ENCODE measurements around the gene PVALEF.

PVALEF gene

DNA sequence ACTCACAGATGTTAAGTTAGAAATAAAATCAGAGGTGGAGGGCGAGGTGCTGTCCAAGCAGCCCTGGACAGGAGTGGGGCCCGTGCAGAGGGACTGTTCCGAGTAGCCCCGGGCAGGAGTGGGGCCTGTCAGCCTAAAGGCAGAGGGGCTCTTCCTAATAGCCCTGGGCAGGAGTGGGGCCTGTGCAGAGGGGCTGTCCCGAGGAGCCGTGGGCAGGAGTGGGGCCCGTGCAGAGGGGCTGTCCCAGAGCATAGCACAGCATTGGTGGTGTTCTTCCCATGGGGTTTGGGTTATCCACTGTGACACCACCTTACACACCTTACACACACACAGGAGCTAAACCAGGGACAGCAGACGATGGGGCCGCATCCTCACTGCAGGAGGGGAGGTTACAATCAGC, 47.1 kb downstream of the PVALEF start:
- in situ Hi-C loops (cut with MboI; ENCODE audit: low pct_unique_long_range_greater_than_20kb, low sequenced_read_pairs, unreplicated experiment): no loop called here
- TF ChIP-seq, protein P1, sequence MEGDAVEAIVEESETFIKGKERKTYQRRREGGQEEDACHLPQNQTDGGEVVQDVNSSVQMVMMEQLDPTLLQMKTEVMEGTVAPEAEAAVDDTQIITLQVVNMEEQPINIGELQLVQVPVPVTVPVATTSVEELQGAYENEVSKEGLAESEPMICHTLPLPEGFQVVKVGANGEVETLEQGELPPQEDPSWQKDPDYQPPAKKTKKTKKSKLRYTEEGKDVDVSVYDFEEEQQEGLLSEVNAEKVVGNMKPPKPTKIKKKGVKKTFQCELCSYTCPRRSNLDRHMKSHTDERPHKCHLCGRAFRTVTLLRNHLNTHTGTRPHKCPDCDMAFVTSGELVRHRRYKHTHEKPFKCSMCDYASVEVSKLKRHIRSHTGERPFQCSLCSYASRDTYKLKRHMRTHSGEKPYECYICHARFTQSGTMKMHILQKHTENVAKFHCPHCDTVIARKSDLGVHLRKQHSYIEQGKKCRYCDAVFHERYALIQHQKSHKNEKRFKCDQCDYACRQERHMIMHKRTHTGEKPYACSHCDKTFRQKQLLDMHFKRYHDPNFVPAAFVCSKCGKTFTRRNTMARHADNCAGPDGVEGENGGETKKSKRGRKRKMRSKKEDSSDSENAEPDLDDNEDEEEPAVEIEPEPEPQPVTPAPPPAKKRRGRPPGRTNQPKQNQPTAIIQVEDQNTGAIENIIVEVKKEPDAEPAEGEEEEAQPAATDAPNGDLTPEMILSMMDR (IDR thresholded peaks at IDR 0.05; ENCODE audit: extremely low read depth, insufficient read depth, missing control alignments): no peak
- DNase-seq (ENCODE audit: low spot score): no peak

DNA sequence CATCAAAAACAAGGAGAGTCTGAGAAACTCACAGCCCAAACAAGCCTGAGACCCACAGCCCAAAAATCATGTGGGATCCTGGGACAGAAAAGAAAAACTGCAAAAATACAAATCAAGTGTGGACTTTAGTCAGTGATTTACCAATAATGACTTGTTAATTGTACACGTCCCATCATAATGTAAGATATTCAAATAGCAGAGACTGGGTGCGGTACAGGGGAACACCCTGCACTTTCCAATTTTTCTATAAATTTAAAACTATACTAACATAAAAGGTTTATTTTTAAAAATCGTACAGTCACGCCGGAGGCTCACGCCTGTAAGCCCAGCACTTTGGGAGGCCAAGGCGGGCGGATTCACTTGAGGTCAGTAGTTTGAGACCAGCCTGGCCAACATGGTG, 48.7 kb downstream of the PVALEF start:
- in situ Hi-C loops (cut with MboI; ENCODE audit: low pct_unique_long_range_greater_than_20kb, low sequenced_read_pairs, unreplicated experiment): no loop called here
- DNase-seq (ENCODE audit: low spot score): no peak
- TF ChIP-seq, protein P1 (IDR thresholded peaks at IDR 0.05; ENCODE audit: extremely low read depth, insufficient read depth, missing control alignments): no peak

DNA sequence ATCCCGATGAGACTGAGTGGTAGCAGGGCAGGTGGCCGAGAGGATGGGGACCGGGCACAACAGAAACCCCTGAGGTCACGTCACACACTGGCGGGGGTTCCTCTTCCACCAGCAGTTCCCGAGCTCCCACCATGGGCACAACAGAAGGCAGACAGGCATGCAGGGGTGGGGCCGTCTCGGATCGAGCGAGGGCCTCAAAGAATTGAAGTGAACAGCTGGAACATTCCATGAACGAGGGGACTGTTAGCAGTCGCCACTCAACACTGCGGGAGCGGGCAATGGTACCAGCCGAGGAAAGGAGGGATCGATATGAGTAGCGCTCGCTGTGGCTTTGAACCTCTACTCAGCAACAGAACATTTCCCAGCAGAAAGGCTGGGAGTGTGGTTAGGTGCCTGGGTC, 52.2 kb downstream of the PVALEF start:
- TF ChIP-seq, protein P1 (IDR thresholded peaks at IDR 0.05; ENCODE audit: extremely low read depth, insufficient read depth, missing control alignments): no peak
- no peak for DNase-seq (ENCODE audit: low spot score)
- in situ Hi-C loops (cut with MboI; ENCODE audit: low pct_unique_long_range_greater_than_20kb, low sequenced_read_pairs, unreplicated experiment): no loop called here

DNA sequence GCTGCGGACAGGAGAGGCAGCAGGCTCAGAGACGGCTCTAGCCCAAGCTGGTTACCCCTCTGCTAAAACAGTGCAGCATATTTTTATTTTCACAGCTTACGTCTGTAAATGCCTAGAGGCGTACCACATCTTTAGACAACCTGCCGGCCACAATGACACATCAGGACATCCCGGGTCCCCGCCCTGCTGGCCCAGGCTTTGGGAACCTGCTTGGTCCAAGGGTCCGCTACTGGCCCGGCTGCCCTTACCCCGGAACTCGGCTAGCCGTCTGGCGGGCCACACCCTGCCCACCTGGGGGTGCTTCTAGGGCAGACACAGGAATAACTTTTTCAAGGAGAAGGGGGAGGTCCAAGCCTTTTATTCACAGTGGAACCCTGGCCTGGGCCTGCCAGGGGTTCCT, 53.2 kb downstream of the PVALEF start:
- in situ Hi-C loops (cut with MboI; ENCODE audit: low pct_unique_long_range_greater_than_20kb, low sequenced_read_pairs, unreplicated experiment): no loop called here
- TF ChIP-seq, protein P1 (IDR thresholded peaks at IDR 0.05; ENCODE audit: extremely low read depth, insufficient read depth, missing control alignments): no peak
- no peak for DNase-seq (ENCODE audit: low spot score)

DNA sequence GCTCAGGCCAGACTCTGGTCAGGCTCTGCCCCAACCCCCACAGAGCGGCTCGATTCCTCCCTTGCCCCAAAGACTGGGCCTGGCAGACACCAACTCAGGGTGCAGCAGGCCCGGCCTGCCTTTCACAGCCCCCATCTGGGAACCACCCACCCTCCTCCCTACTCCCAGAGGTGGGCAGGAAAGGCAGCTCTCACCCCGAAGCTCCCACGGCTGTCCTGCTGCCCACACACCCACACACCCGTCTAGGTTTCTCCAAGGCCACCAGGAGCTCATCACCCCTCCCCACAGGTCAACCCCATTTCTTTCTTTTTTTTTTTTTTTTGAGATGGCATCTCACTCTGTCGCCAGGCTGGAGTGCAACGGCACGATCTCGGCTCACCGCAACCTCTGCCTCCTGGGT, 53.7 kb downstream of the PVALEF start:
- in situ Hi-C loops (cut with MboI; ENCODE audit: low pct_unique_long_range_greater_than_20kb, low sequenced_read_pairs, unreplicated experiment): no loop called here
- TF ChIP-seq, protein P1 (IDR thresholded peaks at IDR 0.05; ENCODE audit: extremely low read depth, insufficient read depth, missing control alignments): no peak
- DNase-seq (ENCODE audit: low spot score): no peak

DNA sequence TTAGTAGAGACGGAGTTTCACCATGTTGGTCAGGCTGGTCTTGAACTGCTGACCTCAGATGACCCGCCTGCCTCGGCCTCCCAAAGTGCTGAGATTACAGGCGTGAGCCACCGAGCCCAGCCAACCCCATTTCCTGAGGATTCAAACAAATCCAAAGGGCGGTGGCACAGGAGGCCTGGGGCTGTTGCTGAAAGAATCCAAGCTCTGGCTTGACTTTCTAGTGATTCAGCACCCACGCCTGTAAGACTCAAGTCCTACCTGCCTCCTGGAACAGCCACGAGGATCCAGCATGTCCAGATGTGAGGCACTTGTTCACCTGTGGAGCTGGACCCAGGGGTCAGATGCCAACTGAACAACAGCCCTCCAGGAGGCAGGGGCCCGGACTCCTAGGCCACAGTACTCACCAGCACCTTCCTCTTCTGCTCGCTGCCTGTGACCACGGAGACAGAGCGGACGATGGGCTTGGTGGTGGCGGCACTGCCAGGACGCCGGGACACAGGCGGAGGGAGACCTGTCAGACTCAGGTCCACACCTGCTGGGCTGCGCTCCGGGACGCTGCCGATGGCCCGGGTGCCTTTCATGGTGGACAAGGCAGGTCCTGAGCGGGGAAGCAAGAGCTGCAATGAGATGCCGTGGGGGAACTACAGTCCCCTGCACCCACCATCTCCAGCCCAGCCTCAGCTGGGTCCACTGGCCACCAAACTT, 54.3 kb downstream of the PVALEF start:
- TF ChIP-seq, protein P1 (IDR thresholded peaks at IDR 0.05; ENCODE audit: extremely low read depth, insufficient read depth, missing control alignments): no peak
- DNase-seq (ENCODE audit: low spot score): no peak
- in situ Hi-C loops (cut with MboI; ENCODE audit: low pct_unique_long_range_greater_than_20kb, low sequenced_read_pairs, unreplicated experiment): no loop called here
